Measurements from ENCODE around the gene USP17L15. TPM values are rescaled to one million over a fixed set of nuclear protein-coding genes. Genes with fewer than 3 reads are reported as not detected.
"Not testable (repeated sequence)": the region's sequence is repeated elsewhere in the genome, so short reads cannot be mapped to it uniquely, and the experiment has no call there.

The USP17L15 gene, protein sequence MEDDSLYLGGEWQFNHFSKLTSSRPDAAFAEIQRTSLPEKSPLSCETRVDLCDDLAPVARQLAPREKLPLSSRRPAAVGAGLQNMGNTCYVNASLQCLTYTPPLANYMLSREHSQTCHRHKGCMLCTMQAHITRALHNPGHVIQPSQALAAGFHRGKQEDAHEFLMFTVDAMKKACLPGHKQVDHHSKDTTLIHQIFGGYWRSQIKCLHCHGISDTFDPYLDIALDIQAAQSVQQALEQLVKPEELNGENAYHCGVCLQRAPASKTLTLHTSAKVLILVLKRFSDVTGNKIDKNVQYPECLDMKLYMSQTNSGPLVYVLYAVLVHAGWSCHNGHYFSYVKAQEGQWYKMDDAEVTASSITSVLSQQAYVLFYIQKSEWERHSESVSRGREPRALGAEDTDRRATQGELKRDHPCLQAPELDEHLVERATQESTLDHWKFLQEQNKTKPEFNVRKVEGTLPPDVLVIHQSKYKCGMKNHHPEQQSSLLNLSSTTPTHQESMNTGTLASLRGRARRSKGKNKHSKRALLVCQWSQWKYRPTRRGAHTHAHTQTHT
- total RNA-seq (2022) = not detected in 2 replicates
- not detected for Bru-seq, nascent RNA
- not detected for BruChase-seq, experiment 1, labeled RNA remaining after a 6-hour chase
- not detected for BruChase-seq, experiment 2, labeled RNA remaining after a 2-hour chase
- long read RNA-seq = 0 reads

DNA sequence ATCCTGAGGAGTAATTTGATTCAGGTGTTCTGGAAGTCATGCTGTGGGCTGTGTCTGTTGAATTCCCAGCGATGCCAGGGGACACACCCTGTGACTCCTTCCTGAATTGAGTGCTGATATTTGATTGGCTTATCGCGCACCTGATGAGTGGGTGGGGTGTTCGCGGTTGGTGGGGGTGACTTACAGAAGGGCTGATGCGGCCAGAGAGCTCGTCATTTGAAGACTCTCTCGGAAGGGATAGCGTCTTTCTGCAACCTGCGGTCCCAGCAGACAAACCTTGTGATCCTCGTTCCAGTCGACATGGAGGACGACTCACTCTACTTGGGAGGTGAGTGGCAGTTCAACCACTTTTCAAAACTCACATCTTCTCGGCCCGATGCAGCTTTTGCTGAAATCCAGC lies at the start of gene USP17L15:
Gene USP17L15 (plus strand): TSS at position 301 of the 400 bp plus-strand sequence. CDS start 0 bp downstream, at position 301.
- H3K4me3 Mint-ChIP-seq (ENCODE audit: unreplicated experiment); H3K27me3 Mint-ChIP-seq (ENCODE audit: insufficient read depth, unreplicated experiment); H3K4me1 Mint-ChIP-seq (ENCODE audit: insufficient read depth, unreplicated experiment); H3K9me3 Mint-ChIP-seq (ENCODE audit: unreplicated experiment); CTCF ChIA-PET; DNase-seq (ENCODE audit: unreplicated experiment); BruUV-seq (replicated peaks); H3K27ac Mint-ChIP-seq (ENCODE audit: low read depth, unreplicated experiment); POLR2A ChIA-PET; intact Hi-C loops (cut with micrococcal nuclease); H3K36me3 Mint-ChIP-seq (ENCODE audit: insufficient read depth, unreplicated experiment): not testable (repeated sequence)

DNA sequence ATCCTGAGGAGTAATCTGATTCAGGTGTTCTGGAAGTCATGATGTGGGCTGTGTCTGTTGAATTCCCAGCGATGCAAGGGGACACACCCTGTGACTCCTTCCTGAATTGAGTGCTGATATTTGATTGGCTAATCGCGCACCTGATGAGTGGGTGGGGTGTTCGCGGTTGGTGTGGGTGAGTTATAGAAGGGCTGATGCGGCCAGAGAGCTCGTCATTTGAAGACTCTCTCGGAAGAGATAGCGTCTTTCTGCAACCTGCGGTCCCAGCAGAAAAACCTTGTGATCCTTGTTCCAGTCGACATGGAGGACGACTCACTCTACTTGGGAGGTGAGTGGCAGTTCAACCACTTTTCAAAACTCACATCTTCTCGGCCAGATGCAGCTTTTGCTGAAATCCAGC lies 23.8 kb upstream of the USP17L15 start, which contains the start of gene USP17L10:
Gene USP17L10 (plus strand): TSS at position 301 of the 400 bp plus-strand sequence. CDS start 0 bp downstream, at position 301.
- POLR2A ChIA-PET; H3K36me3 Mint-ChIP-seq (ENCODE audit: insufficient read depth, unreplicated experiment); H3K4me3 Mint-ChIP-seq (ENCODE audit: unreplicated experiment); BruUV-seq (replicated peaks); H3K27ac Mint-ChIP-seq (ENCODE audit: low read depth, unreplicated experiment); CTCF ChIA-PET; DNase-seq (ENCODE audit: unreplicated experiment); H3K9me3 Mint-ChIP-seq (ENCODE audit: unreplicated experiment); intact Hi-C loops (cut with micrococcal nuclease); H3K4me1 Mint-ChIP-seq (ENCODE audit: insufficient read depth, unreplicated experiment); H3K27me3 Mint-ChIP-seq (ENCODE audit: insufficient read depth, unreplicated experiment): not testable (repeated sequence)

DNA sequence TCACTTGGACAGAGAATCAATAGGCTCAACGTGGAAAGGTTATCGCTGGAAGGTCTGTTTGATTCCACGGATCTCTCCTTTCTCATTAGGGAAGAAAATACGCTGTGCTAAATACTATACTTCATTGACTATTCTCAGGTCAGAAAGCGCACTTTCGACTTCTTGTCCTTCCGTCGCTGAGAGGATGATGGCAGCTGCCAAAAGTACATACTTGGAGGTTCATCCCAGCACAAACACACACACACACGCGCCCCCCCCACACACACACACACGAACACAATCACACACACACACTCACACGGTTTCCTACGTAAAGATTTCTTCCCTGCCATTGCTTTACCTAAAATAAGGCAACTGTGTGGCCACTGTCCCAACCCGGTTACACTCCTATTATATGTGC lies 19.5 kb upstream of the USP17L15 start:
- DNase-seq (ENCODE audit: unreplicated experiment); H3K4me3 Mint-ChIP-seq (ENCODE audit: unreplicated experiment); intact Hi-C loops (cut with micrococcal nuclease); H3K27ac Mint-ChIP-seq (ENCODE audit: low read depth, unreplicated experiment); CTCF ChIA-PET; H3K4me1 Mint-ChIP-seq (ENCODE audit: insufficient read depth, unreplicated experiment); BruUV-seq (replicated peaks); POLR2A ChIA-PET; H3K9me3 Mint-ChIP-seq (ENCODE audit: unreplicated experiment); H3K27me3 Mint-ChIP-seq (ENCODE audit: insufficient read depth, unreplicated experiment); H3K36me3 Mint-ChIP-seq (ENCODE audit: insufficient read depth, unreplicated experiment): not testable (repeated sequence)

DNA sequence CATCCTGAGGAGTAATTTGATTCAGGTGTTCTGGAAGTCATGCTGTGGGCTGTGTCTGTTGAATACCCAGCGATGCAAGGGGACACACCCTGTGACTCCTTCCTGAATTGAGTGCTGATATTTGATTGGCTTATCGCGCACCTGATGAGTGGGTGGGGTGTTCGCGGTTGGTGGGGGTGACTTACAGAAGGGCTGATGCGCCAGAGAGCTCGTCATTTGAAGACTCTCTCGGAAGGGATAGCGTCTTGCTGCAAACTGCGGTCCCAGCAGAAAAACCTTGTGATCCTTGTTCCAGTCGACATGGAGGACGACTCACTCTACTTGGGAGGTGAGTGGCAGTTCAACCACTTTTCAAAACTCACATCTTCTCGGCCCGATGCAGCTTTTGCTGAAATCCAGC lies 19.1 kb upstream of the USP17L15 start, which contains the start of gene USP17L11:
Gene USP17L11 (plus strand): TSS at position 301 of the 400 bp plus-strand sequence. CDS start 0 bp downstream, at position 301.
- BruUV-seq (replicated peaks); H3K4me1 Mint-ChIP-seq (ENCODE audit: insufficient read depth, unreplicated experiment); intact Hi-C loops (cut with micrococcal nuclease); CTCF ChIA-PET; DNase-seq (ENCODE audit: unreplicated experiment); H3K27me3 Mint-ChIP-seq (ENCODE audit: insufficient read depth, unreplicated experiment); H3K36me3 Mint-ChIP-seq (ENCODE audit: insufficient read depth, unreplicated experiment); H3K4me3 Mint-ChIP-seq (ENCODE audit: unreplicated experiment); H3K9me3 Mint-ChIP-seq (ENCODE audit: unreplicated experiment); POLR2A ChIA-PET; H3K27ac Mint-ChIP-seq (ENCODE audit: low read depth, unreplicated experiment): not testable (repeated sequence)

DNA sequence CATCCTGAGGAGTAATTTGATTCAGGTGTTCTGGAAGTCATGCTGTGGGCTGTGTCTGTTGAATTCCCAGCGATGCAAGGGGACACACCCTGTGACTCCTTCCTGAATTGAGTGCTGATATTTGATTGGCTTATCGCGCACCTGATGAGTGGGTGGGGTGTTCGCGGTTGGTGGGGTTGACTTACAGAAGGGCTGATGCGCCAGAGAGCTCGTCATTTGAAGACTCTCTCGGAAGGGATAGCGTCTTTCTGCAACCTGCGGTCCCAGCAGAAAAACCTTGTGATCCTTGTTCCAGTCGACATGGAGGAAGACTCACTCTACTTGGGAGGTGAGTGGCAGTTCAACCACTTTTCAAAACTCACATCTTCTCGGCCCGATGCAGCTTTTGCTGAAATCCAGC lies 14.3 kb upstream of the USP17L15 start, which contains the start of gene USP17L12:
Gene USP17L12 (plus strand): TSS at position 301 of the 400 bp plus-strand sequence. CDS start 0 bp downstream, at position 301.
- H3K9me3 Mint-ChIP-seq (ENCODE audit: unreplicated experiment); H3K27me3 Mint-ChIP-seq (ENCODE audit: insufficient read depth, unreplicated experiment); H3K36me3 Mint-ChIP-seq (ENCODE audit: insufficient read depth, unreplicated experiment); CTCF ChIA-PET; DNase-seq (ENCODE audit: unreplicated experiment); POLR2A ChIA-PET; H3K27ac Mint-ChIP-seq (ENCODE audit: low read depth, unreplicated experiment); intact Hi-C loops (cut with micrococcal nuclease); H3K4me3 Mint-ChIP-seq (ENCODE audit: unreplicated experiment); H3K4me1 Mint-ChIP-seq (ENCODE audit: insufficient read depth, unreplicated experiment); BruUV-seq (replicated peaks): not testable (repeated sequence)

DNA sequence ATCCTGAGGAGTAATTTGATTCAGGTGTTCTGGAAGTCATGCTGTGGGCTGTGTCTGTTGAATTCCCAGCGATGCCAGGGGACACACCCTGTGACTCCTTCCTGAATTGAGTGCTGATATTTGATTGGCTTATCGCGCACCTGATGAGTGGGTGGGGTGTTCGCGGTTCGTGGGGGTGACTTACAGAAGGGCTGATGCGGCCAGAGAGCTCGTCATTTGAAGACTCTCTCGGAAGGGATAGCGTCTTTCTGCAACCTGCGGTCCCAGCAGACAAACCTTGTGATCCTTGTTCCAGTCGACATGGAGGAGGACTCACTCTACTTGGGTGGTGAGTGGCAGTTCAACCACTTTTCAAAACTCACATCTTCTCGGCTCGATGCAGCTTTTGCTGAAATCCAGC lies 9.6 kb upstream of the USP17L15 start, which contains the start of gene USP17L13:
Gene USP17L13 (plus strand): TSS at position 301 of the 400 bp plus-strand sequence. CDS start 0 bp downstream, at position 301.
- H3K36me3 Mint-ChIP-seq (ENCODE audit: insufficient read depth, unreplicated experiment); H3K9me3 Mint-ChIP-seq (ENCODE audit: unreplicated experiment); H3K4me1 Mint-ChIP-seq (ENCODE audit: insufficient read depth, unreplicated experiment); intact Hi-C loops (cut with micrococcal nuclease); POLR2A ChIA-PET; DNase-seq (ENCODE audit: unreplicated experiment); CTCF ChIA-PET; BruUV-seq (replicated peaks); H3K27ac Mint-ChIP-seq (ENCODE audit: low read depth, unreplicated experiment); H3K4me3 Mint-ChIP-seq (ENCODE audit: unreplicated experiment); H3K27me3 Mint-ChIP-seq (ENCODE audit: insufficient read depth, unreplicated experiment): not testable (repeated sequence)

DNA sequence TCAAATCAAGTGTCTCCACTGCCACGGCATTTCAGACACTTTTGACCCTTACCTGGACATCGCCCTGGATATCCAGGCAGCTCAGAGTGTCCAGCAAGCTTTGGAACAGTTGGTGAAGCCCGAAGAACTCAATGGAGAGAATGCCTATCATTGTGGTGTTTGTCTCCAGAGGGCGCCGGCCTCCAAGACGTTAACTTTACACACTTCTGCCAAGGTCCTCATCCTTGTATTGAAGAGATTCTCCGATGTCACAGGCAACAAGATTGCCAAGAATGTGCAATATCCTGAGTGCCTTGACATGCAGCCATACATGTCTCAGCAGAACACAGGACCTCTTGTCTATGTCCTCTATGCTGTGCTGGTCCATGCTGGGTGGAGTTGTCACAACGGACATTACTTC lies 3.9 kb upstream of the USP17L15 start:
- CTCF ChIA-PET; H3K27me3 Mint-ChIP-seq (ENCODE audit: insufficient read depth, unreplicated experiment); H3K27ac Mint-ChIP-seq (ENCODE audit: low read depth, unreplicated experiment); H3K4me1 Mint-ChIP-seq (ENCODE audit: insufficient read depth, unreplicated experiment); H3K36me3 Mint-ChIP-seq (ENCODE audit: insufficient read depth, unreplicated experiment); H3K9me3 Mint-ChIP-seq (ENCODE audit: unreplicated experiment); POLR2A ChIA-PET; BruUV-seq (replicated peaks); H3K4me3 Mint-ChIP-seq (ENCODE audit: unreplicated experiment); intact Hi-C loops (cut with micrococcal nuclease); DNase-seq (ENCODE audit: unreplicated experiment): not testable (repeated sequence)

DNA sequence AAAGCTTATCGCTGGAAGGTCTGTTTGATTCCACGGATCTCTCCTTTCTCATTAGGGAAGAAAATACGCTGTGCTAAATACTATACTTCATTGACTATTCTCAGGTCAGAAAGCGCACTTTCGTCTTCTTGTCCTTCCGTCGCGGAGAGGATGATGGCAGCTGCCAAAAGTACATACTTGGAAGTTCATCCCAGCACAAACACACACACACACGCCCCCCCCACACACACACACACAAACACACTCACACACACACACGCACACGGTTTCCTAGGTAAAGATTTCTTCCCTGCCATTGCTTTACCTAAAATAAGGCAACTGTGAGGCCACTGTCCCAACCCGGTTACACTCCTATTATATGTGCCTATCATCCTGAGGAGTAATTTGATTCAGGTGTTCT lies 4.3 kb downstream of the USP17L15 start:
- H3K27ac Mint-ChIP-seq (ENCODE audit: low read depth, unreplicated experiment); intact Hi-C loops (cut with micrococcal nuclease); H3K4me3 Mint-ChIP-seq (ENCODE audit: unreplicated experiment); POLR2A ChIA-PET; CTCF ChIA-PET; H3K9me3 Mint-ChIP-seq (ENCODE audit: unreplicated experiment); H3K27me3 Mint-ChIP-seq (ENCODE audit: insufficient read depth, unreplicated experiment); H3K36me3 Mint-ChIP-seq (ENCODE audit: insufficient read depth, unreplicated experiment); H3K4me1 Mint-ChIP-seq (ENCODE audit: insufficient read depth, unreplicated experiment); BruUV-seq (replicated peaks): not testable (repeated sequence)
- DNase-seq (ENCODE audit: unreplicated experiment) = peak; percentile 0

DNA sequence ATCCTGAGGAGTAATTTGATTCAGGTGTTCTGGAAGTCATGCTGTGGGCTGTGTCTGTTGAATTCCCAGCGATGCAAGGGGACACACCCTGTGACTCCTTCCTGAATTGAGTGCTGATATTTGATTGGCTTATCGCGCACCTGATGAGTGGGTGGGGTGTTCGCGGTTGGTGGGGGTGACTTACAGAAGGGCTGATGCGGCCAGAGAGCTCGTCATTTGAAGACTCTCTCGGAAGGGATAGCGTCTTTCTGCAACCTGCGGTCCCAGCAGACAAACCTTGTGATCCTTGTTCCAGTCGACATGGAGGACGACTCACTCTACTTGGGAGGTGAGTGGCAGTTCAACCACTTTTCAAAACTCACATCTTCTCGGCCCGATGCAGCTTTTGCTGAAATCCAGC lies 9.4 kb downstream of the USP17L15 start, which contains the start of gene USP17L17:
Gene USP17L17 (plus strand): TSS at position 301 of the 400 bp plus-strand sequence. CDS start 0 bp downstream, at position 301.
- DNase-seq (ENCODE audit: unreplicated experiment); H3K36me3 Mint-ChIP-seq (ENCODE audit: insufficient read depth, unreplicated experiment); H3K4me3 Mint-ChIP-seq (ENCODE audit: unreplicated experiment); H3K27ac Mint-ChIP-seq (ENCODE audit: low read depth, unreplicated experiment); CTCF ChIA-PET; POLR2A ChIA-PET; H3K27me3 Mint-ChIP-seq (ENCODE audit: insufficient read depth, unreplicated experiment); intact Hi-C loops (cut with micrococcal nuclease); BruUV-seq (replicated peaks); H3K4me1 Mint-ChIP-seq (ENCODE audit: insufficient read depth, unreplicated experiment); H3K9me3 Mint-ChIP-seq (ENCODE audit: unreplicated experiment): not testable (repeated sequence)
